ENCODE measurements around the gene ME3. TPM values are rescaled to one million over a fixed set of nuclear protein-coding genes. Genes with fewer than 3 reads are reported as not detected.

The ME3 gene
- total and polyA plus RNA-seq, 2 donors (not counting 1 experiment from before 2014, with no cell fraction given) = 1.3 TPM; not detected in 1

DNA sequence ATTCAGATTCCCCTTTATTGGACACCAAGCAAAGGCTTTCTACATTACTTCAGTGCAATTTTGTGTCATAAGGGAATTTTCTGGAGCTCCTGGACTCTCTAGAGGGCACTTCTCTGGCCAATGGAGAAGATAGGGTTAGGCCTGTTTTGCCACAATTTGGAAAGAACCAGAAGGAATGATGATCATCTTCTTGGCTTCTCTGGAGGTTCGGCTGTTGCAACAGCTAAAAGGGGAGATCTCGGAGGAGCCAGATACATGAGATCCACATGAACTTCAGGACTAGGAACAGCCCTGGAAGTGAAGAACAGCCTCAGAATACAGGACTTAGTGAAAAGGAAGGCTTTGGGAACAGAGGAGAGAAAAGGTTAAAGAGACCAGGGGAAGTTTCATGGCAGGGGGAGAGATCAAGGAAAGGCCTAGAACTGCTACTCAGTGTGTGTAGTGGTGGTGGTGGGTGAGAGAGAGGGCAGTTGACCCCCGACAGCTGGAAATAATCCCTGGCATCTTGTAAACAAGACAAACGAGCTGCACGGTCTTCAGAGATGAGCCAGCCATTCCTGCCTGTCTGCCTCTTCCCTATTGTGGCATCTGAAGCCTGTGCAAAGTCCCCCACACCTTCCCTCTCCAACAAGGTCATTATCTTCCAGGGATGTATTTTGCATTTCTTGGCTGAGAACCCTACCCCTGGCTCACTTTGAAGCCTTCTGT is 214.0 kb downstream of the ME3 start:
- CTCF ChIA-PET = interaction anchor here (1.1 to 2.3 kb wide), 3 partner anchors 10 to 359 kb away, joined by 3 to 10 read pairs (median 3); no protein-coding TSS in a partner anchor
- WGBS (ENCODE audit: insufficient coverage) = 90% methylated on average over 4 of the region's 5 CpGs

More for the DNA sequence above, 214.0 kb downstream of the ME3 start:
- no peak overlapping the region for H3K27ac ChIP-seq (ENCODE audit: low read length in 2 of 2)
- Mint-ChIP-seq H3K27ac (no peak overlapping the region), H3K4me3 (no peak overlapping the region), H3K27me3 (peaks cover 4% of the 10 kb centered on the region), H3K4me1 (no peaks in the 10 kb centered on the region), H3K9me3 (ENCODE audit: insufficient read depth) (no peaks in the 10 kb centered on the region)
- no peak overlapping the region for H2AFZ ChIP-seq (ENCODE audit: insufficient read depth, low read depth, low read length, poor library complexity, severe bottlenecking)
- no peak for ATAC-seq (ENCODE audit: low read depth)
- H3K9me3 ChIP-seq (ENCODE audit: control extremely low read depth in 1 of 3, control insufficient read depth in 2 of 3, insufficient read depth in 1 of 3, low read length in 2 of 3) = no peaks in the 10 kb centered on the region
- no peak for TF ChIP-seq EZH2 (IDR thresholded peaks at IDR 0.05; ENCODE audit: borderline replicate concordance, insufficient read depth, low read depth, low read length, poor library complexity, severe bottlenecking)
- TF ChIP-seq, protein P1, sequence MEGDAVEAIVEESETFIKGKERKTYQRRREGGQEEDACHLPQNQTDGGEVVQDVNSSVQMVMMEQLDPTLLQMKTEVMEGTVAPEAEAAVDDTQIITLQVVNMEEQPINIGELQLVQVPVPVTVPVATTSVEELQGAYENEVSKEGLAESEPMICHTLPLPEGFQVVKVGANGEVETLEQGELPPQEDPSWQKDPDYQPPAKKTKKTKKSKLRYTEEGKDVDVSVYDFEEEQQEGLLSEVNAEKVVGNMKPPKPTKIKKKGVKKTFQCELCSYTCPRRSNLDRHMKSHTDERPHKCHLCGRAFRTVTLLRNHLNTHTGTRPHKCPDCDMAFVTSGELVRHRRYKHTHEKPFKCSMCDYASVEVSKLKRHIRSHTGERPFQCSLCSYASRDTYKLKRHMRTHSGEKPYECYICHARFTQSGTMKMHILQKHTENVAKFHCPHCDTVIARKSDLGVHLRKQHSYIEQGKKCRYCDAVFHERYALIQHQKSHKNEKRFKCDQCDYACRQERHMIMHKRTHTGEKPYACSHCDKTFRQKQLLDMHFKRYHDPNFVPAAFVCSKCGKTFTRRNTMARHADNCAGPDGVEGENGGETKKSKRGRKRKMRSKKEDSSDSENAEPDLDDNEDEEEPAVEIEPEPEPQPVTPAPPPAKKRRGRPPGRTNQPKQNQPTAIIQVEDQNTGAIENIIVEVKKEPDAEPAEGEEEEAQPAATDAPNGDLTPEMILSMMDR (IDR thresholded peaks at IDR 0.05) = no peak
- no peaks in the 10 kb centered on the region for H3K27me3 ChIP-seq (replicated peaks in 1 of 4; ENCODE audit: control extremely low read depth in 1 of 4, control insufficient read depth in 3 of 4, insufficient read depth in 4 of 4, low read length in 3 of 4)
- no peaks in the 10 kb centered on the region for H4K20me1 ChIP-seq (ENCODE audit: control insufficient read depth, insufficient read depth, low read length, poor library complexity, severe bottlenecking)
- DNase-seq = no peak
- H3K36me3 ChIP-seq (replicated peaks in 1 of 2; ENCODE audit: control extremely low read depth in 1 of 2, control insufficient read depth in 1 of 2, extremely low read depth in 1 of 2, insufficient read depth in 2 of 2, low read length in 1 of 2) = no peaks in the 10 kb centered on the region
- H3K79me2 ChIP-seq (ENCODE audit: control insufficient read depth, insufficient read depth, low read length) = no peaks in the 10 kb centered on the region
- POLR2A ChIA-PET = no interaction called here
- intact Hi-C loops (cut with micrococcal nuclease) = loop anchor here (10.0 kb wide), 2 partner anchors 864 to 966 kb away; no protein-coding TSS in a partner anchor
- H3K4me1 ChIP-seq (ENCODE audit: control insufficient read depth in 2 of 2, insufficient read depth in 2 of 2, low read length in 2 of 2) = peaks cover 0 to 3% of the 10 kb centered on the region in 2 donors
- H3K9ac ChIP-seq (ENCODE audit: low read length) = no peak overlapping the region
- no peak overlapping the region for H3K4me2 ChIP-seq (replicated peaks; ENCODE audit: low read depth, low read length, poor library complexity, severe bottlenecking)
- no peak overlapping the region for H3K4me3 ChIP-seq (ENCODE audit: control extremely low read depth in 1 of 5, extremely low read depth in 1 of 5, insufficient read depth in 1 of 5, low read depth in 2 of 5, low read length in 4 of 5)
